DMS 273 (cell line): Measurements from ENCODE around the gene OCEL1.

ENCODE experiments used
- DNase-seq: peaks from one replicate; lab custom pipeline; 2025; ENCODE audit not compliant: unreplicated experiment; lab: John Stamatoyannopoulos, UW

Gene OCEL1

GRCh38 chr19:17237747-17238706 is 12.0 kb downstream of the OCEL1 start:
- DNase-seq = no peak

GRCh38 chr19:17240062-17240752 is 14.2 kb downstream of the OCEL1 start:
- DNase-seq = no peak

- no peak for DNase-seq
These were observed 14.9 kb downstream of the OCEL1 start for GRCh38 chr19:17240826-17241399.

DNA sequence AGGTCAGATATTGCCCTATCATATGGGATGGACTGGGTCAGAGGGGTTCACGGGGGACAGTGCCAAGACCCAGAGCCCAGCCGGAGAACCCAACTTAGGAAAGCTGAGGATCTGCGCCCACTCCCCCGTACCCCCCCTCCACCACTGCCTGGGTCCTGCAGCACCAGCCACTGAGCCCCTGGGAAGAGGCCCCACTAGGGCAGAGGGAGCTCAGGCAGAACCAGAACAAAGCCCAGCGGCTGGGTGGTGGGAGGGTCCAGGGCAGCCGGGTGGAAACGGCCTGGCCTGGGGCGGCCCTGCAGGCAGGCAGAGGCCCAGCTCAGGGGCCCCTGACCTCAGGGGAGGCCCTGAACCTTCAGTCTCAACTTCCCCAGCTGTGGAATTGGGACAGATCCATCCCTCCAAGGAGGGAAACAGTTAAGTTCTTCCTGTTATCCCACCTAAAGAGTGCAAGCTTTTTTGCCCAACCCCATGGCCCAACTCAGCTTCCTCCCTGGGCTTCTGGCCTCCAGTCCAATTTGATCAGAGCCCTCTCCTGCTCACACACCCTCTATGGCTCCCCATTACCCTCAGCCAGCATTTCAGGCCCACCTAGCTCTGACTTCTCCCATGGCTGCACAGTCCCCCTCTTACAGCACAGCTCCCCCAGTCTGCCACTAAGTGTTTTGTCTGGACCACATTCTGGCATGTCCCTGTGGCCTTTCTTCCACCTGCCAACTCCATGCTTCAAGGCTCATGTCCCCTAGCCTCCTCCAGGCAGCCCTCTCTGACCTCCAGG is 16.6 kb downstream of the OCEL1 start:
- no peak for DNase-seq

GRCh38 chr19:17243211-17243829 is 17.3 kb downstream of the OCEL1 start:
- DNase-seq = no peak

DNA sequence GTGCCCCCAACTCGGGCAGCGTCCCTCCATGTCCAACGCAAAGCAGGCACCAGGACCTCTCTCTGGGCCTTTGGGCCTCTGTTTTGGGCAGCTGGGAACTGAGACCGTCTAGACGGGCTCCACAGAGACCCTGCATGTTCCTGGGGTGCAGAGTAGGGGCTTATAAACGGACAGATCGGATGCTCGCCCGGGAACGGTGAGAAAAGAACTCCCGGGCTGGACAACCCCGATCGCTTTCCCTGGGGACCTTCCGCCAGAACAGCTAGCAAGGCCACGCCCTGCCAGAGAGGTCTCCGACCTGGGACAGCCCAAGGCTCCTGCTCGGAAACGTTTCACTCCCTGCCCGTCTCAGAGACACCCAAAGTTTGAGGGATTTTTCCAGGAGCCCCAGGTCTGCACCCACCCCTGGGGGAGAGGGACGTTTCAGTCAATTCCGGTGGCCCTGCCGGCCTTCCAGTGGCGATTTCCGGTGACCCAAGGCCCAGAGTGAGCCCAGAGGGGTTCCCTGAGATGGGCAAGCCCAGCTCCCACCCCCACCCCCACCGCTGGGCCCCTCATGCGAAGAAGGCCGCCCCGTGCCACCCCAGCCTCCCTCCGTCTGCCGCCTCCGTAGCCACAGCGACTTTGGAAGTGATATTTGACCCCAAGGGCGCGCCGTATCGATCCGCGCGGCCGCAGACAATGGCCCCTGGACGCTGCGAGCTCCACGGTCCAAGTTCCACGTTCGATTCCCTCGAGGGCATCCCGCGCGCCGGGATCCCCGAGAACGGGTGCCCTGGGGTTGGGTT is 18.0 kb downstream of the OCEL1 start:
- peak; percentile 27 for DNase-seq

- DNase-seq = peak; percentile 28
These were observed 18.9 kb downstream of the OCEL1 start for GRCh38 chr19:17244618-17245534.

DNA sequence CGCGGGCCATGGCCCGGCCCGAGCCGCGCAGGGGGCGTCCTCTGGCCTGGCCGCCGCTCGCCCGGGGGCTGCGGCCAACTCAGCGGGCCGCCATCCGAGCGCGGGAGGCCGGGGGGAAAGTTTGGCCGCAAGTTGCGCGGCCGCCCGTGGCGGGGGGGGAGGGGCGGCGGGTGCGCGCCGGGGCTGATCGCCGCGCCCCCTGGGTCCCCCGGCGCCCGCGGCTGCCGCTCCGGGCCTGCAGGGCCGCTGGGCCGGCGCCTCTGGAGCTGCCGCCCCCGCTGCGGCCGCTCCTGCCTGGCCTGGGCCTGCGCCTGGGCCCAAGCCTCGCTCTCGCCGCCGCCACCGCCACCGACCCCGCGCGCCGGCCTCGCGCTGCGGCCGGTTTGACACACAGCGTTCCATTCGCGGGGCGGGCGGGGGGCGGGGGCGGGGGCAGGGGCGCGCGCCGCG is 19.5 kb downstream of the OCEL1 start, which contains the start of gene NR2F6:
Gene NR2F6 (minus strand): TSS at position 385 of the 450 bp plus-strand sequence. CDS start 699 bp downstream, outside the sequence.
- DNase-seq = no peak

DNA sequence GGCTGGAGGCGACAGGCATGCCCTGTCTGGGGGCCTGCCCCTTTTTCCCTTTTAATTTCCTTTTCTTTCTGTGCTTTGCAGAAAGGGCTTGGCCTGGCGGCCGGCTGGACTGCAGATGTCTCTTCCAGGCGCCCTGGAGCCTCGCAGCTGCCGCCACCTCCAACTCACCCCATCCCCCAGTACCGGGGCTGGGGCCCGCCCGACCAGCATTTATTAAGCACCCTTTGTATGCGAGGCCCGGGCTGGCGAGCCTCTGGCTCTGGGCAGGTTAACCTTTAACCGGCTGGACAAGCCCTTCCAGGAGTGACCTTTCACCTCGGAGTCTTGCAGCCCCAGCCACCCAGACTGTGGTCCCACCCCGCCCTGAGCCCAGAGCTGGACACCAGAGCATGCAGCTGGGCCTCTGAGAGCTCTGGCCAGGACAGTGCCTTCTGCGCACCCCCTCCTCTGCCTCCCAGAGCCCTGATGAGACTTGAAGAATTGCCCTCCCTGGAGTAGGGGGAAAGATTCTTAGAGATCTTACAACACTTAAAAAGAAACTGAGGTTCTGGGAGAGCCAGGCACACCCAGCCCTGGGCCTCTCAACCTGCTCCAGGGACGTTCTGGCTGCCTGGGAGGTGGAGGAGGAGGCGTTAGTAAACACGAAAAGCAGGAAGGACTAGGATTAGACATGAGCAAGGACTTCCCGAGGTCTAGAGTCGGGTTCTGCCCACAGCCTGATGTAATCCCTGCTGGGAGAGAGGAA is 20.8 kb downstream of the OCEL1 start:
- DNase-seq = peak; percentile 76

- peak; percentile 60 for DNase-seq
These were observed 22.2 kb downstream of the OCEL1 start for GRCh38 chr19:17248011-17248776.

GRCh38 chr19:17249887-17250548 is 24.0 kb downstream of the OCEL1 start:
- DNase-seq = no peak

- DNase-seq = no peak
These were observed 28.6 kb downstream of the OCEL1 start for GRCh38 chr19:17254636-17255035.

DNA sequence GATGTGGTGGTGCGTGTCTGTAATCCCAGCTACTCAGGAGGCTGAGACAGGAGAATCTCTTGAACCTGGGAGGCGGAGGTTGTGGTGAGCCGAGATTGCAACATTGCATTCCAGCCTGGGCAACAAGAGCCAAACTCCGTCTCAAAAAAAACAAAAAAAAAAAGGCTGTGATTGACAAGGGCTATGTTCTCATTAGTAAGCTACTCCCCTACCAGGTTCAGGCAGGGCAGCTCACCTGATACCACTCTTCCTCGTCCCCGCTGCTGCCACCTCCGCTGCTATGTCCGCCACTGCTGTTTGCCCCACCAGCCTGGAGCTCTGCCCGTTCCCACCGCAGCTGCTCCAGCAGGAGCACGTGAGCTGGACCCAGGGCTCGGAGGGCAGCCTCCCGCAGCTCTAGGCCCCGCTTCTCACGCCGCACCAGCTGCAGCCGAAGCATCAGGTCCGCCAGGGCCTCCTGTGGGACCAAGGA is 29.2 kb downstream of the OCEL1 start:
- DNase-seq = peak; percentile 61

GRCh38 chr19:17256130-17256529 is 30.1 kb downstream of the OCEL1 start:
- DNase-seq = no peak

- DNase-seq = peak; percentile 75
These were observed 33.2 kb downstream of the OCEL1 start for GRCh38 chr19:17259118-17259780.

- DNase-seq = no peak
These were observed 33.9 kb downstream of the OCEL1 start for GRCh38 chr19:17259934-17260333.
